Gastroesophageal sphincter (tissue), 3 donors: ENCODE data around the gene RAMP1.

ENCODE experiments used
- POLR2A ChIP-seq, 2 donors: fragments of 450-650 bp; IDR thresholded peaks; one replicate each; pipeline ENCODE4 v1.6.1; 2017; ENCODE audit warnings: antibody characterized with exemption in 2 of 2, mild to moderate bottlenecking in 2 of 2, moderate library complexity in 1 of 2
- TF ChIP-seq, protein P1 (sequence below), 4 experiments: fragments of 200-600 bp in 2 of 4; fragments of 450-650 bp in 2 of 4; sonication (generic) in 1 of 4; IDR thresholded peaks; one replicate each; pipeline ENCODE4 v1.5.1; 2017 to 2019; ENCODE audit warnings: antibody characterized with exemption in 4 of 4, mild to moderate bottlenecking in 2 of 4, moderate library complexity in 2 of 4

DNA sequence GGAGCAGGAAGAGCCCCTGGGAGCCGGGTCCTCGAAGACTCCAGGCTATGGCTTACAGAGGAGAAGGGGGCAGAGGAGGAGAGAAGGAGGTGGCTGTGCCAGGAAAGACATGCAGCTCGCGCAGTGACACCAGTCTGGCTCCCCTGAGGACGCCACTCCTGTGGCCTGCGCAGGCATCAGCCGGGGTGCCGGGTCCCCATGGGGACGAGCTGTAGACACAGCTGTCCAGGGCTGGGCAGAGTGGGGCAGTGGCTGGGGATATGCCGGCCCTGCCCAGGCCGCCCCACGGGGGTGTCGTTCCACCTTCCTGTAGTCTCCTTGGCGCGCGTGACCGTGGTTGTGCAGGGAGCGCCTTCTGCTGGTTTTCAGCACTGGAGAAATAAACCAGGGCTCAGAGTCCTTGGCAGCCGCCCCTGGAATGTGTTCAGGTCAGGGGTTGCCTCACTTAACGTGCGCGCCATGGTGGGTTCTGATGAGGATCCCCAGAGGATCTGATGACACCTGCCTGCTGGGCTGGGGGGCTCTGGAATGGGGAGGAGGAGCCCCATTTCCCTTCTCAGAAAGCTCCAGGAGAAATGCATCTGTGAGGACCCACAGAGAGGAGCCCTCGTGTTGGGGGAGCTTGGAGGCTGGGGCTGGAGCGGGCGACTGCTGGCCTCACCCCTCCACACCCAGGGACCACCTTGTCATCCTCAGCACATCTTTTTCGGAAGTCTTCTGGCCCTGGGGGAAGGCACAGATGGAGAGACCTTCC, 26.7 kb downstream of the RAMP1 start:
- TF ChIP-seq, protein P1, sequence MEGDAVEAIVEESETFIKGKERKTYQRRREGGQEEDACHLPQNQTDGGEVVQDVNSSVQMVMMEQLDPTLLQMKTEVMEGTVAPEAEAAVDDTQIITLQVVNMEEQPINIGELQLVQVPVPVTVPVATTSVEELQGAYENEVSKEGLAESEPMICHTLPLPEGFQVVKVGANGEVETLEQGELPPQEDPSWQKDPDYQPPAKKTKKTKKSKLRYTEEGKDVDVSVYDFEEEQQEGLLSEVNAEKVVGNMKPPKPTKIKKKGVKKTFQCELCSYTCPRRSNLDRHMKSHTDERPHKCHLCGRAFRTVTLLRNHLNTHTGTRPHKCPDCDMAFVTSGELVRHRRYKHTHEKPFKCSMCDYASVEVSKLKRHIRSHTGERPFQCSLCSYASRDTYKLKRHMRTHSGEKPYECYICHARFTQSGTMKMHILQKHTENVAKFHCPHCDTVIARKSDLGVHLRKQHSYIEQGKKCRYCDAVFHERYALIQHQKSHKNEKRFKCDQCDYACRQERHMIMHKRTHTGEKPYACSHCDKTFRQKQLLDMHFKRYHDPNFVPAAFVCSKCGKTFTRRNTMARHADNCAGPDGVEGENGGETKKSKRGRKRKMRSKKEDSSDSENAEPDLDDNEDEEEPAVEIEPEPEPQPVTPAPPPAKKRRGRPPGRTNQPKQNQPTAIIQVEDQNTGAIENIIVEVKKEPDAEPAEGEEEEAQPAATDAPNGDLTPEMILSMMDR (IDR thresholded peaks at IDR 0.05) = peak in 2 of 4 experiments; percentile 42 to 63
- peak; percentile 13 to 25 for TF ChIP-seq POLR2A (IDR thresholded peaks at IDR 0.05)
